Measurements from ENCODE around the gene DNAAF5. TPM values are rescaled to one million over a fixed set of nuclear protein-coding genes. Genes with fewer than 3 reads are reported as not detected.

Gene DNAAF5
- total and polyA plus RNA-seq, 2 of the 4 experiments (the other 2 are of a cell fraction), result 12.4 to 32.6 TPM

DNA sequence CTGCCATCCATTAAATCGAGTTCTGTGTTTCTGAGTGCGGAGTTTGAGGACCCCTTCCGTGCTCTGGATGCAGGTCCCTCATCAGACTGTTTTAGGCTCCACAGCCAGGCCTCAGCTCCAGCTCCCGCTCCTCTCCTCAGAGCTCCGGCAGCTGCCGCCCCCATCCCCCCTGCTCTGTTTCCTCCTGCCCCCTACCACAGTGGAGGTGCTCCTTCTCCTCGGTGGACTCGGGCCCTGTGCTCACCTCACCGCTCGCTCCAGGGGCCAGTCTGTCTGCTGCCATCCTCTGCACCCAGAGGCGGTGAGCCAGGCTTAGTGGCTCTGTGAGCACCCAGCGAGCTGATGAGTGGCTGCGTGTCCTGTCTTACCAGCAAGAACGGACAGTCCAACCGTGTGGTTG is 21.9 kb downstream of the DNAAF5 start:
- H3K4me3 ChIP-seq (ENCODE audit: insufficient read depth, low read depth, low read length), result no peak overlapping the region
- no peak overlapping the region for H2AFZ ChIP-seq (replicated peaks; ENCODE audit: low read length, poor library complexity)
- intact Hi-C loops (cut with micrococcal nuclease) (no loop called here), dilution Hi-C loops (cut with HindIII; ENCODE audit: low sequenced_read_pairs, unreplicated experiment) (no loop called here), in situ Hi-C loops (cut with MboI; ENCODE audit: low sequenced_read_pairs) (no loop called here)
- H3K27me3 ChIP-seq (ENCODE audit: control insufficient read depth, insufficient read depth, low read length), result no peaks in the 10 kb centered on the region
- H3K36me3 ChIP-seq (ENCODE audit: control insufficient read depth, insufficient read depth, low read length), result peaks cover 15% of the 10 kb centered on the region
- H4K8ac ChIP-seq (ENCODE audit: low read depth in 2 of 2, low read length in 2 of 2), result no peak overlapping the region
- BruUV-seq (replicated peaks), result no TSS peak
- H4K20me1 ChIP-seq (ENCODE audit: insufficient read depth, low read length), result peaks cover 6% of the 10 kb centered on the region
- H3K9me3 ChIP-seq (ENCODE audit: control insufficient read depth, insufficient read depth, low read length), result no peaks in the 10 kb centered on the region
- H3K27ac ChIP-seq (ENCODE audit: insufficient read depth, low read length), result no peak overlapping the region
- no peak overlapping the region for H3K4ac ChIP-seq (ENCODE audit: low read depth, low read length)
- no peak overlapping the region for H3K18ac ChIP-seq (ENCODE audit: low read depth, low read length)
- no peak for DNase-seq
- no peak for TF ChIP-seq POLR2A (IDR thresholded peaks at IDR 0.05; ENCODE audit: low read depth, low read length)
- TF ChIP-seq MAZ (IDR thresholded peaks at IDR 0.05; ENCODE audit: borderline replicate concordance, low read depth, low read length), result no peak
- TF ChIP-seq FOS (IDR thresholded peaks at IDR 0.05; ENCODE audit: low read depth, low read length), result no peak
- TF ChIP-seq CHD1 (IDR thresholded peaks at IDR 0.05; ENCODE audit: low read depth, low read length), result no peak
- TF ChIP-seq, protein P1, sequence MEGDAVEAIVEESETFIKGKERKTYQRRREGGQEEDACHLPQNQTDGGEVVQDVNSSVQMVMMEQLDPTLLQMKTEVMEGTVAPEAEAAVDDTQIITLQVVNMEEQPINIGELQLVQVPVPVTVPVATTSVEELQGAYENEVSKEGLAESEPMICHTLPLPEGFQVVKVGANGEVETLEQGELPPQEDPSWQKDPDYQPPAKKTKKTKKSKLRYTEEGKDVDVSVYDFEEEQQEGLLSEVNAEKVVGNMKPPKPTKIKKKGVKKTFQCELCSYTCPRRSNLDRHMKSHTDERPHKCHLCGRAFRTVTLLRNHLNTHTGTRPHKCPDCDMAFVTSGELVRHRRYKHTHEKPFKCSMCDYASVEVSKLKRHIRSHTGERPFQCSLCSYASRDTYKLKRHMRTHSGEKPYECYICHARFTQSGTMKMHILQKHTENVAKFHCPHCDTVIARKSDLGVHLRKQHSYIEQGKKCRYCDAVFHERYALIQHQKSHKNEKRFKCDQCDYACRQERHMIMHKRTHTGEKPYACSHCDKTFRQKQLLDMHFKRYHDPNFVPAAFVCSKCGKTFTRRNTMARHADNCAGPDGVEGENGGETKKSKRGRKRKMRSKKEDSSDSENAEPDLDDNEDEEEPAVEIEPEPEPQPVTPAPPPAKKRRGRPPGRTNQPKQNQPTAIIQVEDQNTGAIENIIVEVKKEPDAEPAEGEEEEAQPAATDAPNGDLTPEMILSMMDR (conservative IDR thresholded peaks at IDR 0.05; ENCODE audit: low read depth, low read length), result no peak
- TF ChIP-seq NFE2L2 (IDR thresholded peaks at IDR 0.05; ENCODE audit: low read depth, low read length), result no peak
- no peak overlapping the region for H2BK5ac ChIP-seq (ENCODE audit: low read depth, low read length, poor library complexity, severe bottlenecking)
- H3K79me1 ChIP-seq (ENCODE audit: low read depth in 1 of 2, low read length in 2 of 2), result peaks cover 14 to 45% of the 10 kb centered on the region in 2 experiments; a peak in 3 of 4 replicates
- no peak overlapping the region for H2AK9ac ChIP-seq (replicated peaks; ENCODE audit: low read depth, low read length, poor library complexity)
- H3K4me2 ChIP-seq (ENCODE audit: low read depth, low read length), result no peak overlapping the region
- H4K91ac ChIP-seq (ENCODE audit: insufficient read depth, low read depth, low read length), result no peak overlapping the region
- H2BK15ac ChIP-seq (ENCODE audit: low read depth, low read length), result no peak overlapping the region
- no peaks in the 10 kb centered on the region for H3K4me1 ChIP-seq (ENCODE audit: control insufficient read depth, insufficient read depth, low read length)
- ChIA-PET CTCF (no interaction called here), POLR2A (ENCODE audit: unreplicated experiment) (no interaction called here)
- no peak overlapping the region for H2BK120ac ChIP-seq (ENCODE audit: low read depth, low read length)
- no peak overlapping the region for H3K23ac ChIP-seq (ENCODE audit: low read depth, low read length)
- no peak overlapping the region for H3K14ac ChIP-seq (replicated peaks; ENCODE audit: low read depth, low read length)
- ATAC-seq (ENCODE audit: low read depth), result no peak
- no peak overlapping the region for H2BK20ac ChIP-seq (ENCODE audit: low read depth, low read length)
- H4K5ac ChIP-seq (ENCODE audit: low read depth, low read length), result no peak overlapping the region
- no peak overlapping the region for H2AK5ac ChIP-seq (ENCODE audit: low read depth, low read length)
- WGBS, 2 experiments (ENCODE audit: extremely low coverage in 2 of 2, insufficient read length in 1 of 2), result 96% methylated on average over 9 of the region's 15 CpGs; no CpG with 5 or more reads in 1 of the 2 experiments
- H3K9ac ChIP-seq (ENCODE audit: low read depth, low read length), result no peak overlapping the region
- no peak overlapping the region for H3K56ac ChIP-seq (ENCODE audit: extremely low read depth, insufficient read depth, low read length)
- peaks cover 11% of the 10 kb centered on the region; the same call in 1 of the 2 replicates for H3K9me1 ChIP-seq (ENCODE audit: insufficient read depth, low read length)
